Stimulated activated CD4-positive, alpha-beta T cell treated with anti-CD3 and anti-CD28 coated beads, Interleukin-4, amount 100 ng/mL, for 4 hours (primary cell): ENCODE measurements around the gene CSF1.
A peak's percentile ranks its signal among the peaks of the same experiment; 100 is the strongest.

Experiments used
- DNase-seq, 2 experiments: peaks; one replicate each; pipeline ENCODE4 v3.0.0-alpha.2; 2020

The CSF1 gene

DNA sequence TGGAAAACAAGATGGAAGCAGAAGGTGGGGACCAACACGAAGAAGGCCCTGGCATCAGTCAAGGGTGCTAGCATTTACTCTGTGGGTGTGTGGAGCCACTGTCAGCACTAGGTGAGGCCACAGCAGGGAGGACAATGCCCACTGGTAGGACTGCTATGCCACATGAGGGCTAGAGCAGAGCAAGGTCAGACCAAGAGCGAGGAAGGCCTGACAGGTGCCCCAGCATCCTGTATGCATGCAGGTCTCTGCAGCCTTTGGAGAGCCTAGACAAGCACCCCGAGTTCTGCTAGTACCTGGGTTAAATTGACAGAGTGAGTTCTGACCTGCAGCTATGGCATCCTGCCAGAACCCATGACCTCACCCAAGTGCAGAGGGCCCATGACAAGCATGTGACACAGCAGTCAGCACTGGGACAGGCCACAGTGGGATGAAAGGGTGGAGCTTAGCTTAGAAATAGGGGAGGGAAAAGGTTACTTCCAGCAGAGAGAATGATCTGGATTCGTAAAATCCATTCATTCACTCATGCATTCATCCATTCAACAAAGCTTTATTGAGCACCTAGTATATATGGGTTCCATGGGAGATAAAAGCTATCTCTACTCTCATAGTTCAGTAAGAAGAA, 9.0 kb upstream of the CSF1 start:
- peak in 1 of 2 experiments; percentile 49 for DNase-seq

DNA sequence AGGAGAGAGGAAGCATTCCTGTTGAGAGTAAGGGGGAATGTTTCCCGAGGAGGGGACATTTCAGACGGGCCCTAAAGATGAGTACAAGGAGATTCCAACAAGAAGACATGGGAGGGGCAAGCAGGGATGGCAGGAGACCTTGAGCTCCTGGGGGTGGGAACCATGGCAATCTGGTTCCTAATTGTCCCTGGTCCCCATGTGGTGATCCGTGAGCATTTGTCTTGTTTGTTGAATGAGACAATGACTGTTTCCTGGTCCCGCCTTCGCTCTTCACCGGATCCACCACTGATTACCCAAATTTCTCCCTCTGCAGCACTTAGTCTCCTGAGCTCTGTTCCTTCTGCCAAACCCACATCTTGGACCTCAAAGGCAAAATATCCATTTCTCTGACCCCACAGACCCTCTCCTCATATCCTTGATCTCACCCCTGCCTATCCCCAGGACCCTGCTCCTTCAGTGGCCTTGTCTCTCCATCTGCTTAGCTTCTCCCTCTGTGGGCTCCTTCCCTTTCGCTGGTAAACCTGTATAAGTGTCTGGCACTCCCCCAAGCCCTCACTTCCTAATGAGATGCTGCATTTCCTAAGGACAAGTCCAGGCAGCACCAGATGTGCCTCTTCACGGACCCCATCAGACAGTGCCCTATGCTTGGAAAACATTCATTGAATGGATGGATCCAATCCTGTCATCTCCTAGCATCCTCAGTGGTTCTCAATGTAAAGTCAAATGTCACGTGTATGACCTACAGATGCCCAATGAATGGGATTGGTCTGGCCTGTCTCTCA, 8.3 kb upstream of the CSF1 start:
- no peak for DNase-seq

DNA sequence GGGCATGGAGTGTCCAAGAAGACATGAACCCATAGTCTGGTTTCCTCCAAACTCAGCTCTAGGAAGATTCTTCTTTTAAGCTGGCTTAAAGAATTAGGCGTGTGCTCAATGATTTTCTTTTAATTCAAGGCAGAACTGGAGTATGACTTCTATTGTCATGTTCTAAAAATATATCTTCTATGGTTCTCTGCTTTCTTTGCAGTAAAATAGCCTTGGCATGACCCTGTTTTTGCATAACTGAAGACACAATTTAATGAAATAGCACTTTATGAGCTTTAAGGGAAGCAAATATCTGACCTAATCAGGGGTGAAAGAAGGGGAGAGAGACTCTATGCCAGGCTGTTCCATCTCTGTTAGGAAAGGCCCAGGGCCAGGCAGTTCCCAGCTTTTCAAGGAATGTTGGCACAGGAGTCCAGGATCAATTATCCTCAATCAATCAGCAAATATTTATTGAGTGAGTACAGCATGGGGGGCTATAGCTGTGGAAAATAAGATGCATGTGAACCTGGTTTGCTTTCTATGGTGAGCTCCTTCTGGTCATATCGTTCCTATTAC, 7.2 kb upstream of the CSF1 start:
- no peak for DNase-seq

DNA sequence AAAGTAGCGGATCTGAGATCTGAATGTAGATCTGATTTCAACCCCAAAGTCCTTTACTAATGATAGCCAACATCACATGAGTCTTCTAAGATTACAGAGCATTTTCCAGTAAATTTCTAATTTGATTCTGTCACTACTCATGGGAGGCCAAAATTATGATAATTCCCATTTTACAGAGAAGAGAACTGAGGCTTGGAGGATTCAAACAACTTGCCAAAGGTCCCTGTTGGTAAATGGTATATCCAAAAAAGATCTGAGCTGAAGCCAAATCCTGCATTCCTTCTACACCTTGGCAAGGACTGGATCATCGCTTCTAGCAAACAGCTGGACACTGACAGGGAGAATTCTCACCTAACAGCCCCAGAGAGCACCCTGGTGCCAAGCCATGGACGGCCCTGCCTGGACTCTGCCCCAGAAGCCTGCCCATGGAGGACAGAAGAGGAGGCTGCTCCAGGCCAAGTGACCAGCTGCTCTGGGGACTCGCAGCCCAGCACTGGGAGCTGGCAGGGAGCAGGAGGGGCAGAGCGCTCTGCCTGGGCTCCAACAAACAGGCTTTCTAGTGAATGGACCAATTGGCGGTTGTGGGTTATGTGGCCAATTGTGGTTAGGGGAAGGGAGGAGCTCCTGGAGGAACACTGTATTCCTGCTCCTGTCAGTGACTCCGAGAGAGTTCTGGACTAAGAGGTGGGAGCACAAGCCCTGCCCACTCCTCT, 6.4 kb upstream of the CSF1 start:
- DNase-seq = no peak

DNA sequence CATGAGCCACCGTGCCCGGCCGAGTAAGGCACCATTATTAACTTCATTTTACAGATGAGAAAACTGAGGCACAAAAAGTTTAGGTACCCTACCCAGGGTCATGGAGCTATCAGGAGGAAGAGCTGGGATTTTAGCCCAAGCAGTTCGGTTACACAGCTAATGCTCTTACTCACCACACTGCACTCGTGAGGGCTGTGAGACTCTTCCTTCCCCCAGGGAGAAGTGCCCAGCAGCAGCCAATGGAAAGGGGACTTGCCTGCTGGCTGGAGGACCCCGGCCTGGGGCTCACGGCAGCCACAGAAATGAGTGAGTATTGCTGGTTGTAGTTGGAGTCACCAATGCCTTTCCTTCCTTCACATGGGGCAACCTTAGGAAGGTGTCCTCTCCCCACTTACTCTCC, 5.2 kb upstream of the CSF1 start:
- no peak for DNase-seq

DNA sequence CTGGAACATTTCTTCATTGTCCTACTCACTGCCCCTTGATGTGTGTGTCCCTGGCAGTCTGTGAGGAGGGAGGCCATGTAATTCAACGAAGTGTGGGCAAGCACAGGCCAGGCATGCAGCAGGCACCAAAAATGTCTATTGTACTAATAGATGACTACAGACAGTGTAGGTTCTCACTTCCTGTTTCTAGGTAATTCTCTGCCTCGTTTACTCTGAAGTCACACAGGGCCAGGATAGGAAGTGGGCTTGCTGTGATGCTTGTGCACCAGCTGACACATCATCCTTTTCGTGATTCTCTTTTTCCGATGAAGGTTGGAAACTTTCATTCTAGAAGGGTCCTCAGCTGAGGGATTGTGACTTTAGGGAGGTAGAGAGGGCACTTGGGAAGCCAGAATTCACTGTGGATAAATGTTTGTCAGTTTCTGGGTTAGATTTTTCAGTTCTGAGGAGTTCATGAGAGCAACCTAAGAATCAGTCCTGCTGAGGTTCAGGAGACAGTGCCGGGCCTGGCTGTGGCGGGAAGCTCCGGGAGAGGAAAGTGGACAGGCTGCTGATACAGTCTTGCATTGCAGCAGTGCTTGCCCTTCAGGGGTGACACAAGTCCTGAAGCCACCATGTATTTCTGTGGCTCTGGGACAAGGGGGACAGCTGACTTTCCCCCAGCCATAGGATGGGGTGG, 4.3 kb upstream of the CSF1 start:
- DNase-seq = peak; percentile 34 to 79

DNA sequence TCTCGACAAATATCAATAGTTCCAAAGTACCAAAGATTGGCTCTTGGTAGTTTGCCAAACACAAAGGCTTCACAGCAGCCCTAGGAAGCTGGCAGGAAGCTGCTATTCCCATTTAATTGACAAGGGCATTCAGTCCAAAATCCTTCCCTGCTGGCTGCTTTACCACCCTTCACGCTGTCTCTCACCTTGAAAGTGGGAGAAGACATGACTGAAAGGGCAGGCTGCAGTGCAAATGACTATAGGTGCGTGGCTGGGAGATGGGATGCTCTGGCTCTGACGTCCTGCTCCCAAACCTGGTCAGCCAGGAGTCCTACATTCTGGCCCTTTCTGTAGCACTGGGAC, 3.8 kb upstream of the CSF1 start:
- no peak for DNase-seq

DNA sequence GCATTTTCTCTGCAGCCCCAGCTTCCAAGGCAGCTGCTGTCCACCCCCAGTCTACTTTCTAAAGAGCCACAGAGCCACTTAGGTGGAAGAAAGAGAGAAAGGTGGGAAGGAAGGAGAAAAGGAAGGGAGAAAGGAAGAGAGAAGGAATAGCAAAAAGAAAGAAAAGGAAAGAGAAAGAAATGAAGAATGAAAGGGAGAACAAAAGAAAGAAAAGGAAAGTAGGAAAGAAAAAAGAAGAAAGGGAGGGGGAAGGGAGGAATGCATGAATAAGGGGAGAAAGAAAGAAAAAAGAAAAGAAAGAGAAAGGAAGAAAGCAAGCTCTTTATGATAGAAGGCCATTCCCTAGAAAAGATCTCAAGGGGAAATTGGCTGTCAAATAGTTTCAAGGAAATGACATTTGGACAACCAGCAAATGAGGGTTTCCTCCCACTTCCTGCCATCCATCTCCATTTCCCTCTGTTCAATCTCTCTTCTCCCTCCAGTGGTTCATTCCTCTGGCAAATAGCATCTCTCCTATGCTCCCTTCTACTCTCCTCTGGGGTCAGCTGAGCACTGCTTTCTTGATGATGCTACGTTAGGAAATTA, 3.4 kb upstream of the CSF1 start:
- no peak for DNase-seq

DNA sequence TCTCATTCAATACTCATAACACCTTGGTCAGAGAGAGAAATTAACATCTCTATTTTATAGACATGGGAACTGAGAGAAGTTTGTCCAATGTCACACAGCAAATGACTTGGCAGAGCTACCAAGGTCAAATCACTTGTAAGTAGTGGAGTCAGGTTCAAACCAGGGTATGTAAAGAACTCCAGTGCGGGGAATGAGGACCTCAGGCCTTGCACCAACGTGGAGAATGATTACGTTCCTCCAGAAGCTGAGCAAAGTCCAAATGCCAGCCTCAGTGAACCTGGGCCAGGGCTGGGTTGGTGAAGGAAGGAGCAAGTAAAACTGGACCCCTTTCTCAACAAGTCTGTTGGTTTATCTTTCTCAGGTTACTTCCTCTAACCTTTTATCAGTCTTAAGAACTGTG, 1.8 kb upstream of the CSF1 start:
- no peak for DNase-seq

DNA sequence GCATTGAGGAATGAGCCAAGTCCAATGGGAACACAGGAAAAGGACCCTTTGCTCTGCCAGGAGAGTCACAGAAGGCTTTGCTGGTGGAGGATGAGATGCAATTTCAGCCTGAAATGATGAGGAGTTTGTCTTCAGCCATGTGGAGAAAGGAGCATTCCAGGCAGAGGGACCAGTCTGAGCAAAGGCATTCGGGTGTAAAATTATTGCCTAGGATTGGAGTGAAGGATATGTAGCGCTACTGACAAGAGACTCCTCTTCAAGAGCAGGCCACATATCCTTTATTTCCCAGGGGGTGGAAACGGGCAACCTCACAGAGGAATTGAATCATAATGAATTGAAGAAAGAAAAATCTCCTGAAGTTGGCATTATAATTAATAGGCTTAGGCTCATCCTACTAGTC, 1.1 kb upstream of the CSF1 start:
- no peak for DNase-seq

DNA sequence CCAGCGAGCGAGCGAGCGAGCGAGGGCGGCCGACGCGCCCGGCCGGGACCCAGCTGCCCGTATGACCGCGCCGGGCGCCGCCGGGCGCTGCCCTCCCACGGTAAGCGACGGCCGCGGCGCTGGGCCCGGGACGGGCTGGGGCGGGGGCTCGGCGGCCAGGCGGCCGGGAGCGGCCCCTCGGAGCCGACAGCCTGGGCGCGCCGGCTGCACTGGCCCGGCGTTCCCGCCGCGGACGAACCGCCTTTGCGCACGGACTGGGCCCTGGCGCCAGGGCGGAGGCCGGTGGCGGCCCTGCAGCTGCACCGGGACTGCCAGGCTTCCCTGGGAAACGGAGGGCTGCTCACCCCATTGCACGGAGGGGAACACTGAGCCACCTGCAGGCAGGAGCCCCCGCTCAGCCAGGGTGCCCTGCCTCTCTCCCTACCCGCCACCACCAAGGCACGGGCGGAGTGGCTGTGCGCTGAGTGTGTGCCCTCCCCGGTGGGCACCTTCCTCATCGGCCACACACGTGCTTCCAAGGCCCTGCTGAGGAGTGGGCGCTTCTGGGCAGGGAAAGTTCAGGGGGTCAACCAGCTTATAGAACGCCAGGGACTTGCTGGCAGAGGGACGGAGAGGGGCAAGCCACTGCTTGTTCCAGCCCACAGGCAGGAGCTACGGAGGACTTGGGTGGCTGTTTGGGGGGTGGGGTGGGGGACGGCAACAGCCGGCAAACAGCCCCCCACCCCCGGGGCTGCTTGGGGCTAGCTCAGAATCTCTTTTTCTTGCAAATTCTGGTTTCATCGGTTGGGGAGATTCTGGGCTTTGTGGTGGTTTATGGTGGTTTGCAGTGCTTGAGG, 532 bp downstream of the CSF1 start:
- DNase-seq = peak; percentile 17 to 30

DNA sequence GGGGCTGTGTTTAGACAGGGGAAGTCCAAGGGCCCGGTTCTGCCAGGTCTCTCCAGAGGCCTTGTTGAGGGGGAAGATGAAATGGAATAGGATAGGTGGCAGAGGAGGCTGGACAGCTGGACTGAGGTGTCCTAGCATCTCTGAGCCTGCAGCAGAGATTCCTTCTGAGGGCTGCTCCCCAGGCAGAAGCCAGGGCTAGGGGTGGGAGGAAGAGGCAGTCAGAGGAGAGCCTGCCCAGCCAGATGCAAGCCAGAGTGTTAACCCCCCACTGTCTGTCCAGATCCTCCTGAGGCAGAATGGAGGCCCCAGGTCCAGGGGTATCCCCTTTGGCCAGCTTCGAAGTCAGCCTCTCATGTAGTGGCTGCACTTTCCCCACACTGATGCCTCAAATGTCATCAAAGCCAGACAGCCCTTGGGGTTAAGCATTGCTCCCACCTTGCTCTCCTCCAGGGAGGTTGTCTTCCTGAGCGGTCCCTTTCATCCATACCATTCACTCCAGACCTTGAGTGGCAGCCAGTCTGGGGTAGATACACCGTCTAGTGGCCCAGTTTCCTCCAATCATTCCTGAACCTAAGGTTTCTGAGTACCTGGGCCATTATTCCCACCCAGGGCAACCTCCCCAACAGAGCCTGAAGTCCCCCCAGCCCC, 1.7 kb downstream of the CSF1 start:
- DNase-seq = no peak

DNA sequence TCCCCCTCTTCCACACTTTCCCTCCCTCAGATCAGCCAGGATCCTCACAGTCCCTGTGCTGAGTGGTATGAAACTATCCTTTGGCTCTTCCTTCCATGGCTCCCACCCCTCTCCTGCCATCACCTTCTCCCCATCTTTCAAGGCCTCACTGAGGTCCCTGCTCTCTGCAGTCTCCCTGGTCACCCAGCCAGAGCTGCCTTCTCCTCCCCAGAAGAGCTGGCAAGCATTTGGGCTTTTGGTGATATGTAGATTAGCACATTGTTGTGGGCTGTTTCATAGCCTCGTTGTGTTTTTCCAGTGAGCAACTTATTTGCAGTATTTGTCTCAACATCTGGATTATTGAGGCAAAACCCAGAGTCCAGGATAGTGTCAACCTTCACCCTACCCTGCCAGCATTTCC, 2.2 kb downstream of the CSF1 start:
- no peak for DNase-seq

DNA sequence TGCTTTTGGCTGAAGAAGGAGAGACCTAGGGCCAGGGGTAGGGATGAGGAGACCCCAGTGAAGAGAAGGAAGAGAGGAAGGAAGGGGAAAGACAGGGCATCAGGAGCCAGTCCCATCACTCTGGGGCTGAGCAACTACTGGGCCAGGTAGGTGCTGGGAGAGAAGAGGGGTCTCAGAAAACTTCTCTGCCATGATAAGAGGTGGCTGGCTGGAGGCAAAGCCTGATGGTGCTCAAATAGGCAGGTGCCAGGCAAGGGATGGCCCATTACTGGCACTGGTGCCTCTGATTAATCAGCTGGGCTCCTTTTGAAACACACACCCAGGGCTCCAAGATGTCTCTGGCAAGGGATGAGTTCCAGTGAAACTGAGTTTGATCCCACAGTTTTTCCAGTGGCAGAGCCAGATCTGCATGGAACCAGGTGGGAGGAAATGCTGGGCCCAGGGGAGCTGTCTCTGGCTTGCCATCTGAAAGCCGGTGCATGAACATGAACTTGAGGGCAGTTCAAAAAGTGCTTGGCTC, 2.8 kb downstream of the CSF1 start:
- DNase-seq = no peak

DNA sequence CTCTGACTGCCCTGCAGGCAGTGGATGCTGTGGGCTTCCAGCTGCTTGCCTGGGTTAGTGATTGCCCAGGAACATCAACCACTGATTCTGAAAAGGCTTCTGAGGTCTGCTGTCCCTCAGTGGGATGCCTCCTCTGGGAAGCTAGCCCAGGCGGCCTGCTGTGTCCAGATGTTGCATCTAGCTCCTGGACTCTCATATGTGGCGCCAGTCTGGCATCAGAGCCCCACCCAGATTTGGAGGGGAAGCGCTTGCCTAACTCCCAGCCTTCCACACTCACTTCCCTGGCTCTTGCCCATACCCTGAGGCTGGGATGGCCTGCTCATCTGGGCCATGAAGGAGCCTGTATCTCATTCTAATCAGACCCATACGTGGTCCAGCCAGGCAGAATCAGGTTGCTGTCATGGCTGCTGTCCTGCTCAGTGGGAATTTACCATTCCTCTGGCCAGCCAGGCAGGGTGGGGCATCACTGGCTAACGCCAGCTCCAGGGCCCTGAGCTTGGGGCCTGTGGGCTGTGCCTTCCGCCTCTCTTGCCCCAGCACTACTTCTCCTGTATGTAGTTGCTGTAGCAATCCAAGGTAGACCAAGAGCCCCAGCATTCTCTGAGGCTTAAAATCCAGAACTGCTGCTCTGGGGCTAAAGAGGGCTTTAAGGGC, 4.1 kb downstream of the CSF1 start:
- no peak for DNase-seq

DNA sequence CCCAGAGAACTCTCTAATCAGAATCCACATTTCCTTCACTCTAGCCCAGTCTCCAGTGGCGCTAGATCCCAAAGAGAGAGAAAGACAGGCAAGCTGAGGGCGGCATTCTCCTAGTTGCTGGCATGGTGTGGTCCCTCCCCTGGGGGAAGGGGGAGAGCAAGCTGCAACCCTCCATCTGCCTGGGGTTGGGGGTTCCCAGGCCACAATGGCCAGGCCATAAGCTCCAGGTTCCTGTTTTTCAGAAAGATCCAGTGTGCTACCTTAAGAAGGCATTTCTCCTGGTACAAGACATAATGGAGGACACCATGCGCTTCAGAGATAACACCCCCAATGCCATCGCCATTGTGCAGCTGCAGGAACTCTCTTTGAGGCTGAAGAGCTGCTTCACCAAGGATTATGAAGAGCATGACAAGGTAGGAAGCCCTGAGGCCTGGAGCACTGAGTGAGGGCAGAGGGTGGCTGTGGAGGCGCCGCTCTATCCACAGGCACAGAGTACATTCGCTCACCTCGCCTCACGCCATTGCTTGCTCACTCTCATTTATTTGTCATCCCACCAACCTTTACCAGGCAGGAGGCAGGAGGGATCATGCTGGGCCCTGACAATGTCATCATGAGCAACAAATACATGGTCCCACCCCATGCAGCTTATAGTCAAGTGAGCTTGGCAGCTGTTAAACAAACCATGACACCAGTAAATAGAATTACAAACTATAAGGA, 6.6 kb downstream of the CSF1 start:
- no peak for DNase-seq

DNA sequence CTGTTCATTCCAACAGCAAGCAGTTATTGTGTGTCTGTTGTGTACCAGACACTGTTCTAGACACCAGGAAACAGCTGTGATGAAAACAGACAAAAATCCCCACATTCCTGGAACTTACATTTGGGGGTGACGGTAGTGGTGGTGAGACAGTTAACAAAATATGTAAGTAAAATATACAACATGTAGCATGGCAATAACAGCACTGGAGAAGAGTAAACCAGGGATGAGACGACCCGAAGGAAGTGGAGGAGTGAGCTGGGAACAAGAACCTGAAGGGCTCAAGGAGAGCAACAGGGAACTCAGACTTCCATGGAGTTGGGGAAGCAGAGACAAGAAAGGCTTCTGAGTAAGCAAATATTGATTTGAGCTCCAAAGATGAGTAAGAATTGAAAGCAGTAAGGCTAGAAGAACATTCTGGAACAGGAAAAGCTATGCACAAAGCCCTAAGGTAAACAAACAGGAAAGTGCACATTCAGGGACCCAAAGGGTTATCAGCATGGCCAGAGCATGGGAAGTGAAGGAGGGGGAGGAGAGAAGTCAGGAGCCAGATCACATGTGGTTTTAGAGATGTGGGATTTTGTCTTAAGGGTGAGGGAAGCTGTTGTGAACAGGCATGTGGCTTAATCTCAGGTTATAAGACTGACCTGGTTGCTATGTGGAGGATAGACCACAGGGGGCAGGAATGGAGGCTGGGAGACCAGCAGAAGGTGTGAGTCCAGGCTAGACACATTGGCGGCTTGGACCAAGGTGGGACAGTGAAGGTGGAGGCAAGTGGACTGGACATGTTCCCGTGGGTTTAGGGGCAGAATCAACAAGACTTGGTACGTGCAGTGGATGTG, 7.3 kb downstream of the CSF1 start:
- DNase-seq = no peak

DNA sequence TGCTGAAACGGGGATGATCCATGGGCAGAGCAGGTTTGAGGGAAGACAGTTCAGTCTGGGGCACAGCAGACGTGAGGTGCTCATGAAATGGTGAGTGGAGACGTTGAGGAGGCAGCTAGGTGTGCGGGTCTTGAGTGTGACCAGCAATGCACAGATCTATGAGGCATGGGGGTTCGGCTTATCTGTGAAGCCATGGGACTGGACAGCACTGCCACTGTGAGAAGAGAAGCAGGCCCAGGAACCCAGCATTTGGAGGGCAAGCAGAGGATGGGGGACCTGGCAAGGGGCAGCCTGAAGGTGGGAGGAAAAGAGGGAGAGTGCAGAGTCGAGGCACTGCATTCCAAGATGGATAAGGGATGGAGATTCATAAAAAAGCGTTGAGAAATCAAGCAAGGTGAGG, 8.0 kb downstream of the CSF1 start:
- DNase-seq = no peak

DNA sequence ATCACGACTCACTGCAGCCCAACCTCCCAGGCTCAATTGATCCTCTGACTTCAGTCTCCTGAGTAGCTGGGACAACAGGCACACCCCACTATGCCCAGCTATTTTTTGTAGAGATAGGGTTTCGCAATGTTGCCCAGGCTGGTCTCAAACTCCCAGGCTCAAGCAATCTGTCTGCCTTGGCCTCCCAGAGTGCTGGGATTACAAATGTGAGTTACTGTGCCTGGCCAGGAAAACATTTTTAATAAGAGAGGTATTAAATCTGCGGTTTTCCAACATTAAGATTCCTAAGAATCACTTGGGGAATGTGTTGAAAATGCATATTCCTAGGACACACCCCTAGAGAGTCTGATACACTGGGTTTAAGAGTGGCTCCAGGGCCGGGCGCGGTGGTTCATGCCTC, 8.7 kb downstream of the CSF1 start:
- no peak for DNase-seq
